Astrocyte (in vitro differentiated cells and primary cell): ENCODE results near the gene ETFA.

Source experiments
- CTCF ChIP-seq: IDR thresholded peaks from 2 replicates; pipeline ENCODE4 v1.5.1; 2011; ENCODE audit warnings: low read depth, mild to moderate bottlenecking, inconsistent platforms, low read length, moderate library complexity; ENCODE audit not compliant: insufficient read depth
- EZH2 ChIP-seq: IDR thresholded peaks from 2 replicates; pipeline ENCODE4 v1.6.1; 2012; ENCODE audit warnings: mild to moderate bottlenecking, low read length, inconsistent platforms; ENCODE audit not compliant: insufficient read depth

DNA sequence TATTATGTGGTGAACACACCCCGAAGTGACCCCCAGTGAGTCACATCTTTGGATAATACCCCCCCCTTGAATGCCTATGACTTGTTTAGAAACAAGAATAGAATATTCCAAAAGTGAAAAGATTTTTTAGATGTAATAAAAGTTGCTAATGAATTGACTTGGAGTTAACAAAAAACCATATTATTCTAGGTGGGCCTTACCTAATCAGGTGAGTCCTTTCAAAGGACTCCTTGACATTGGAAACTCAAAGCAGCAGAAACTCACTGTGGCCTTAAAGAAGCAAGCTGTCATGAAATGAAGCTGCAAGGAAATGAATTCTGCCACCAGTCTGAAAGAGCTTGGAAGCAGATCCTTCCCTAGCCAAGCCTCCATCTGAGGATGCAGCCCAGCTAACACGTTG, 14.4 kb upstream of the ETFA start:
- TF ChIP-seq CTCF = no peak
- no peak for TF ChIP-seq EZH2
